ENCODE measurements around the gene RENBP.

RENBP gene

GRCh38 chrX:153970357-153971123 lies 26.1 kb upstream of the RENBP start:
- DNase-seq (ENCODE audit: low read depth), result no peak
- TF ChIP-seq CTCF (IDR thresholded peaks at IDR 0.05; ENCODE audit: control insufficient read depth, extremely low read depth, insufficient read depth), result no peak
- peak overlapping the region; percentile 69 for H3K4me3 ChIP-seq (ENCODE audit: low read depth, low read length)

GRCh38 chrX:153969904-153970356 lies 25.5 kb upstream of the RENBP start:
- H3K4me3 ChIP-seq (ENCODE audit: low read depth, low read length), result peak overlapping the region; percentile 69
- DNase-seq (ENCODE audit: low read depth), result no peak
- no peak for TF ChIP-seq CTCF (IDR thresholded peaks at IDR 0.05; ENCODE audit: control insufficient read depth, extremely low read depth, insufficient read depth)

- DNase-seq (ENCODE audit: low read depth), result no peak
- H3K4me3 ChIP-seq (ENCODE audit: low read depth, low read length), result peak overlapping the region; percentile 69
- no peak for TF ChIP-seq CTCF (IDR thresholded peaks at IDR 0.05; ENCODE audit: control insufficient read depth, extremely low read depth, insufficient read depth)
Measured at GRCh38 chrX:153969125-153969903, 24.9 kb upstream of the RENBP start.

- DNase-seq (ENCODE audit: low read depth), result no peak
- peak overlapping the region; percentile 69 for H3K4me3 ChIP-seq (ENCODE audit: low read depth, low read length)
- TF ChIP-seq CTCF (IDR thresholded peaks at IDR 0.05; ENCODE audit: control insufficient read depth, extremely low read depth, insufficient read depth), result peak; percentile 19; the same call in 1 of the 2 replicates
Measured at GRCh38 chrX:153968754-153969124, 24.3 kb upstream of the RENBP start.

- DNase-seq (ENCODE audit: low read depth), result no peak
- H3K4me3 ChIP-seq (ENCODE audit: low read depth, low read length), result peak overlapping the region; percentile 69
- no peak for TF ChIP-seq CTCF (IDR thresholded peaks at IDR 0.05; ENCODE audit: control insufficient read depth, extremely low read depth, insufficient read depth)
Measured at GRCh38 chrX:153968255-153968654, 23.8 kb upstream of the RENBP start.

GRCh38 chrX:153967536-153968224 lies 23.2 kb upstream of the RENBP start:
- no peak for DNase-seq (ENCODE audit: low read depth)
- H3K4me3 ChIP-seq (ENCODE audit: low read depth, low read length), result peak overlapping the region; percentile 69
- no peak for TF ChIP-seq CTCF (IDR thresholded peaks at IDR 0.05; ENCODE audit: control insufficient read depth, extremely low read depth, insufficient read depth)

All from LNCaP clone FGC (cell line).